HG02588 (cell line): Measurements from ENCODE around the gene YIF1B.

Source experiments
- ATAC-seq: cut with Tn5 transposase; IDR thresholded peaks from one replicate; pipeline ENCODE4 v1.9.1; 2021; ENCODE audit warnings: mild to moderate bottlenecking, moderate library complexity; ENCODE audit not compliant: unreplicated experiment

The YIF1B gene

DNA sequence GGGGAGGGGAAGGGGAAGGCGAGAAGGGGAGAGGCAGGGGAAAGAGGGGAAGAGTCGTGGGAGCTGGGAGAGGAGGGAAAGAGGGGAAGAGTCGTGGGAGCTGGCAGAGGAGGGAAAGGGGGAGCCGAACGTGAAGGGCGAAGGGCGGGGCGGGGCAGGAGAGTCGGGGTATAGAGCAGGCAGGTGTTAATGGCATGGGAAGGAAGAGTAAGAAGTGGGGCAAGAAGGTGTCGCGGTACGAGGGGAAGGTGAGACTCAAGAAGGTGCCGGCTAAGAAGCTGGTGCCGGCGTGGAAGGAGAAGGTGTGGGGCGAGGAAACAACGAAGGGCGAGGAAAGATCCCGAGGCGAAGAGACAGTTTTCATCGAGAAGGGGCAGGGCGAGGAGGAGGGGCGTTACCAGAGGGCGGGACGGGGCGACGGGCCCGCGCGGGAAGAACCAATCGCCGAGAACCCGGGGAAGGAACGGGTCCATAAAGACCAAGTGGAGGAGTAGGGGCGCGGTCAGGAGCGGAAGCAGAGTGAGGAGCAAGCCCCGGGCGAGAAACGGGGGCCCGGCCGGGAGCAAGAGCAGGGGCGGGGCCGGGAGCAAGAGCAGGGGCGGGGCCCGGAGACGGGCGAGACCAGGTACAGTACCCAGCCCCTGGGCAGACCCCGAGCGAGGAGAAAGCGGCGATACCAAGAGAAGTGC, 20.3 kb upstream of the YIF1B start:
- ATAC-seq = peak; percentile 60

- ATAC-seq = no peak
These were observed 17.5 kb upstream of the YIF1B start for GRCh38 chr19:38333245-38333644.

GRCh38 chr19:38331728-38332127, 16.0 kb upstream of the YIF1B start:
- no peak for ATAC-seq

DNA sequence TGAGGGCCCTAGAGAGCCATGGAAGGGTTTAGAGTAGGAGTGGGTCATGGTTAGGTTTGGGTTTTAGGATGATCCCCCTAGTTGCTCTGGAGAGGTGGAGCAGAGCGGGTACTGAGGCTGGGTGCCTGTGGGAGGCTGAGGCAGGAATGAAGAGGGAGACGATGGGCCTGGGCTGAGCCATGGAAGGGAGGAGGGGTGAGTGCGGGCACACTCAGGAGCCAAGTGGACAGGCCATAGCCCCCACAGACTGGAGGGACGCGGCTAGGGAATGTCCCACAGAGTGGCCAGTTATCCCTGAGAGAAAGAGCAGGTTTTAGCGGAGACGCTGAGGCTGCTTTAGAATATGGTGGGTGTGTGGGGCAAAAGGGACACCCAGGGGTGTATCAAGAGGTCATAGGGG, 13.9 kb upstream of the YIF1B start:
- no peak for ATAC-seq

GRCh38 chr19:38326591-38326990, 10.8 kb upstream of the YIF1B start:
- ATAC-seq = no peak

GRCh38 chr19:38324431-38324830, 8.7 kb upstream of the YIF1B start:
- no peak for ATAC-seq

DNA sequence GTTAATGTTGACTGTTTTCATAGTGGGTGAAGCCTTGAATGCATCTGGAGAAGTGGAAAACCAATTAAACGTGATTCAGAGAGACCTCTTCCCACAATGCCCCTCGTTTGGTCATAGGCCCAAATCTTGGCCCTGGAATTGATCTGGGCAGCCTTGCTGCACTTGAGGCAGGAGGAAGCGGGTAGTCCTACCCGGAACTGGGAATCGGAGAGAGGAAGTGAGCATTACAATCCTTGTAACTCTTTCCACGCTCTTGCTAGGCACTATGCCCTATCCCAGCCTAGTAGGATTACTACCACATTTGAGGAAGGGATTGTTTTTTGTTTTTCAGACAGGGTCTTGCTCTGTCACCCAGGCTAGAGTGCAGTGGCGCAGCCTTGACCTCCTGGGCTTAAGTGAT, 7.5 kb upstream of the YIF1B start:
- no peak for ATAC-seq

- no peak for ATAC-seq
These were observed 6.0 kb upstream of the YIF1B start for GRCh38 chr19:38321646-38322196.

GRCh38 chr19:38320969-38321339, 5.2 kb upstream of the YIF1B start:
- no peak for ATAC-seq

DNA sequence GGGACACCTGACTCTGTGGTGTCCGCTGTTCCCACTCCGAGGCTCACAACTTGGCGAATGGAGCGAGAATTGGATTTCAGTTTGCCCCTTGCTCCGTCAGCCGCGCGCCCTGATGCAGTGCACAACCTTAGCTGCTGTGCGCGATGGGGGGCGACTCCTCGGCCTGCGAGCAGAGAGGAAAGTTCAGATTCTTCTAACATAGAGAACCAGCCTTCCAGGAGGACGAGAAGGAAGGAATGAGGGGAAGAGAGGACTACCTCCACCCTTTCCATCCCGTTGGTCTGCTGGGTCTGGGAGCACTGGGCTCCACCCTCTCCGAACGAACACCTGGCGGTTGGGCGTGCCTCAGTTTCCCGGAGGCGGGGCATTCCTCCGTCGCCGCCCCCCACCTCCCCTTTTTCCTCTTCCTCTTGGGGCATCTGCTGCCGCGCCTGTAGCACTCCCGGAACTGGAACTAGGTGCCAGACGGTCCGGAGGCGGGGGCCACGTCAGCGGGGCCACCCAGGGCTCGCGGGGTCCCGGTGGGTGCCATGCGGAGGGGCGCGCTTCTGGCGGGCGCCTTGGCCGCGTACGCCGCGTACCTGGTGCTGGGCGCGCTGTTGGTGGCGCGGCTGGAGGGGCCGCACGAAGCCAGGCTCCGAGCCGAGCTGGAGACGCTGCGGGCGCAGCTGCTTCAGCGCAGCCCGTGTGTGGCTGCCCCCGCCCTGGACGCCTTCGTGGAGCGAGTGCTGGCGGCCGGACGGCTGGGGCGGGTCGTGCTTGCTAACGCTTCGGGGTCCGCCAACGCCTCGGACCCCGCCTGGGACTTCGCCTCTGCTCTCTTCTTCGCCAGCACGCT, 3.9 kb upstream of the YIF1B start, which contains the start of gene KCNK6:
KCNK6 (plus strand) TSS at position 425 of the 838 bp plus-strand sequence; CDS start at position 531, 106 bp downstream.
- no peak for ATAC-seq

DNA sequence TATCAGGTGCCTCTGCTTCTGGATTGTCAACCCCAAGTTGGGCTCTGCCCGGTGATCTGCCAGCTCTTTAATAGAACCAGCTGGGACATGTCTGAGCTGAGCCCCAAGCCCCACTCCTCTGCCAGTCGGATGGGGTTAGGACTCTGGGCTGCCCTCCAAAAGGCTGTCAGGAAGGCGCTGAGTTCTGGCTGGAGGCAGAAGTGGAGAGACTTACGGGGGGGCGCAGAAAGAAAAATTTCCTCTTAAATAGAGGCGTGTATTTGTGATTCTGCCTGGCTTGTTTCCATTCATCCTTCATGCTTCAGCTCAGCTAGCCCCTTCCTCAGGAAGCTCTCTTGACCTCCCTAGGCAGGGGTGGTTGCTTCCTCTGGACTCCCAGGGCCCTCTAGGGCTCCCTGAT, 2.9 kb upstream of the YIF1B start:
- ATAC-seq = no peak

GRCh38 chr19:38317104-38317612, 1.4 kb upstream of the YIF1B start:
- ATAC-seq = no peak

DNA sequence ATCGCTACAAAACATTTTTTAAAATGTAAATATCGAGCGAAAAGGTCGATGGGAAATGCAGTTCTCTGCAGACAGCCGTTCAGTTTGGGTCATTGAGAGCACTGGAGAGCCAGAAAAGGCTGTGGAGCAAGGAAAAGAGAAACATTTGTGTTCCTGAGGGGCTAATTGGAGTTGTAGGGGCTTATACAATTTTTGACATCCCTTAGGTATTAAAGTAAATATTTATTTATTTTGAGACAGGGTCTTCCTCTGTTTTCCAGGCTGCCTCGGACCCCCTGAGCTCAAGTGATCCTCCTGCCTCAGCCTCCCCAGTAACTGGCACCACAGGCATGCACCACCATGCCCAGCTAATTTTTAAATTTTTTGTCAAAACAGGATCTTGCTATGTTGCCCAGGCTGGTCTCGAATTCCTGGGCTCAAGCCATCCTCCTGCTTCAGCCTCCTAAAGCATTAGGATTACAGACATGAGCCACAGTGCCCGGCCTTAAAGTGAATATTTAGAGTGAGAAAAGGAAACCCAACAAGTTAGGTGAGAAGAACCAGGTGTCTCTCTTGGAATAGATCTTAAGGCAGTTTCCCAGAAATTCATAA, 825 bp upstream of the YIF1B start:
- no peak for ATAC-seq

DNA sequence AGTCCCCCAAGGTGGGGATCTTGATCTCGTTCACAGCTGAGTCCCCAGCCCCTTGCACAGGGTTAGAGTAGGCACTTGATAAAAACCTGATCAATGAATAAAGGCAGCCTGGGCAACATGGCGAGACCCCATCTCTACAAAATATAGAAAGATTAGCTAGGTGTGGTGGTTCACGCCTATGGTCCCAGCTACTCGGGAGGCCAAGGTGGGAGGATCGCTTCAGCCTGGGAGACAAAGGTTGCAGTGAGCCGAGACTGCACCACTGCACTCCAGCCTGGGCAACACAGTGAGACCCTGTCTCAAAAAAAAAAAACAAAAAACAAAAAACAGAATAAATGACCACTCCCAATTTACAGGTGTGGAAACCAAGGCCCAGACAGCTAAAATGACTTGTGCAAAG, 4.8 kb downstream of the YIF1B start:
- ATAC-seq = no peak

DNA sequence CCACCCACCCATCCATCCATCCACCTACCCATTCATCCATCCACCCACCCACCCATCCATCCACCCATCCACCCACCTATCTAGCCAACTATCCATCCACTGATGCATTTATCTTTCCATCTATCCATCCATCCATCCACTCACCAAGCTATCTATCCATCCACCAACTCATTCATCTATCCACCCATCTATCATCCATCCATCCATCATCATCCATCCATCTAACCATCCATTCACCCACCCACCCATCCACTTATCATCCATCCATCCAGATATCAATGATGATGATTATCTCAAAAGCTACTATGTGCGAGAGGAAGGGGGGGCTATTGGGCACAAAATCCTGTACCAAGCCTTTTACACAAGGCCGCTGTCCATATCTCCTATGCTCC, 5.5 kb downstream of the YIF1B start:
- no peak for ATAC-seq

DNA sequence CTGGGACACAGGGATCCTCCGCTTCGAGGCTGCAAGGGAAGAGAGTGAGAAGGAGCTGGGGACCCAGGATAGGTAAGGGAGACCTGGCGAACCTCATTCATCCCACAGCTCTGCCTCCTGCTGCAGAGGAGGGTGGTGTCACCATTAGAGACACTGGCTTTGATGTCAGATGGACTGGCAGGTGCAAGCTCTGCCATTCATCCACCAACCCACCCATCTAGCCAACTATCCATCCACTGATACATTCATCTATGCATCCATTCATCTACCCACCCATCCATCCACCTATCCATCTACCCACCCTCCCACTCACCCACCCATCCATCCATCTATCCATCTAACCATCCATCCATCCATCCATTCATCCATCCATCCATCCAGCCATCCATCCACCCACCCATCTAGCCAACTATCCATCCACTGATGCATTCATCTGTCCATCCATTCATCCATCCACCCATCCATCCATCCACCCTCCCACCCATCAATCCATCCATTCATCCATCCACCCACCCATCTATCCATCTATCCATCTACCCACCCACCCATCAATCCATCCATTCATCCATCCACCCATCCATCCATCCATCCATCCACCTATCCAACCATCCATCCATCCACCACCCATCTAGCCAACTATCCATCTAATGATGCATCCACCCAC, 6.0 kb downstream of the YIF1B start:
- no peak for ATAC-seq

GRCh38 chr19:38308926-38309614, 6.7 kb downstream of the YIF1B start:
- ATAC-seq = no peak

GRCh38 chr19:38308006-38308766, 7.6 kb downstream of the YIF1B start:
- ATAC-seq = no peak

DNA sequence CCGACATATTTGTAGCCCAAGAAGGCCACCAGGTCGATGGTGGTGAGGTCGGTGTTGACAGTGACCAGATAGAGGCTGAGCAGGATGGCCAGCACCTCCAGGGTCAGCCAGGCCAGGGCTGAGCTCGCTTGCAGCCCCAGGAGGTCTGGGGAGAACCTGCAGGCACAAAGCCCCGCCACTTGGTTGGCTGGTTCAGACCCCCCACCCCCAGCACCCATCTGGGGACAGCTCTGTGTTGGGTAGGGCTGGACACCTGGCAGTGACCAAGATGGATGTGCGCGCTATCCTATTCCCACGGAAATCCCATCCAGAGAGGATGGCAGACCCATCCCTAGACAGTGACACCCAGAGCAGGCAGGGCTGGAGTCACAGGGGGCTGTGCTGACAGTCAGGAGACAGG, 8.2 kb downstream of the YIF1B start:
- no peak for ATAC-seq

DNA sequence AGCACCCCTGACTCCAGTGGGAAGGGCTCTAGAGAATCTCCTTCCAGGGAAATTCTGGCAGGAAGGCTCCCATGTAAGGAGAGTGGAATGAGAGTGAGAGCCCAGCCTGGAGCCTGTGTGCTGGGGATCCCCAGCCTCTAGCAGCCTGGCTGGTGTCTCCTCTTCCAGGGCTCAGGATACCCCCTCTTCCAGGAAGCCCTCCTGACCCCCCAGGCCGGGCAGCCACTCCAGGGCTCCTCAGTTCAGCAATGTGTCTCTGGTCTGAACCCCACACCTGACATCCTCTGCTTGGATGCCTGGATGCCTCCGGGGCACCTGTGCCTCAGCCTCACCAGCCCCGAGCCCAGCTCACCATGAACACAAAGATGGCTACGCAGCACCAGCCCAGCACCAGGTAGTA, 8.7 kb downstream of the YIF1B start:
- ATAC-seq = no peak
